GM12872 (cell line): ENCODE data around the gene CPLX4.

ENCODE experiments used
- CTCF ChIP-seq: IDR thresholded peaks from 3 replicates; pipeline ENCODE4 v1.5.1; 2011; ENCODE audit warnings: low read depth, mild to moderate bottlenecking, low read length, moderate library complexity; ENCODE audit not compliant: insufficient read depth

Gene CPLX4

DNA sequence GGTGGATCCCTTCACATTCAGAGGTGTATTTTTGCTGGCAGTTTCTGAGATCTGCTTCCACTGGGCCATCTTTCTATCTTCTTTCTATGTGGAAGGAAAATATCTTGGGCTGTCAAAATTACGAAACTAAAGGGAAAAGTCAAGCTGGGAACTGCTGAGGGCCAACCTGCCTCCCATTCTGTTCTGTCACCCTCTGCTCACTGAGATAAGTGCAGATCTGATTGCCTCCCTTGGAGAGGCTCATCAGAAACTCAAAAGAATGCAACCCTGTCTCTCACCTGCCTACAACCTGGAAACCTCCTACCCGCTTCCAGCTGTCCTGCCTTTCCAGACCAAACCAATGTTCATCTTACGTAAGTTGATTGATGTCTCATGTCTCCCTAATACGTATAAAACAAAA lies 71.7 kb downstream of the CPLX4 start:
- no peak for TF ChIP-seq CTCF
